Measurements from ENCODE around the gene DDC. TPM values are rescaled to one million over a fixed set of nuclear protein-coding genes. Genes with fewer than 3 reads are reported as not detected.
"Not testable (repeated sequence)": the region's sequence is repeated elsewhere in the genome, so short reads cannot be mapped to it uniquely, and the experiment has no call there.

The DDC gene
- total RNA-seq, 1 donor from 2014 or later: not detected

DNA sequence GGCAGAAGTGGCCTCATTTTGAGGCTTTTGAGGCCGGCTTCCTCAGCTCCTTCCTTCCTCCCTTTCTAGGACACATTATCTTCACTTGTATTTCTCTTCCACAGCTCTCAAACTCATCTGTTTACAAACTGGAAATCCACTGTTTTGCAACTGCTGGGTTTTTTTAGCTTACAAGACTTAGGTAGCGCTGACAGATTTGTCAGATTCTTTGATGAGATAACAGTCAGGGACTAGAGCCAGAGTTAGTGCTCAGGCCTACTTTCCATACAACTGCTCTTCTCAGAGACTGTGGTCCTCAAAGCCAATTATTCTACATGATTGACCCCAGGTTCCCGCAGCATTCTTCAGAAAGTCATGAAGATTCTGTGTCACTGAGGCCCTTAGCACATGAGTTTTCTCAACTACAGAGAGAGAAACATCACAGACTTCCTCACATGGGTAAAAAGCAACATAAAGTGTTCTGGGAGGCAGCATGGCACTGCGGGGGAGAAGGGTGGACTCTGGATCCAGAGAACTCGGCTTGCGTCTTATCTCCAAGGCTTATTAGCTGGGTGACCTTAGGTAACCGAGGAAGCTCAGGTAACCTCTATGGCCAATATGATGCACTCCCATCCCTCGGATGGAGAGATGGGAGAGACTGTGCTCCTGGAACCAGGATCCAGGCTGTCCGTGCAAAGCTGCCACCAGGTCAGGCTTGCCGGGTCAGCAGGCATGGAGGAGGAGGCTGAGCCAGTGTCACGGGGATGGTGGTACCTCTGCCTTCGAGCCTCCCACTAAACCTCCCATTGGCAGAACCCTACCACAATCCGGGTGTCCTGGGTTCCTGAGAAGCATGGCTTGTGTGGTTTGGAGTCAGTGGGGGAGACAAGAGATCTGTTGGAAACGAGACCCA, 10.5 kb downstream of the DDC start:
- Mint-ChIP-seq H3K36me3 (ENCODE audit: low read depth) (no peaks in the 10 kb centered on the region), H3K4me3 (no peak overlapping the region), H3K27ac (no peak overlapping the region), H3K27me3 (peaks cover 21% of the 10 kb centered on the region), H3K4me1 (no peaks in the 10 kb centered on the region), H3K9me3 (no peaks in the 10 kb centered on the region)
- ATAC-seq (ENCODE audit: low read depth) (no peak), DNase-seq (no peak)
- TF ChIP-seq, protein P1, sequence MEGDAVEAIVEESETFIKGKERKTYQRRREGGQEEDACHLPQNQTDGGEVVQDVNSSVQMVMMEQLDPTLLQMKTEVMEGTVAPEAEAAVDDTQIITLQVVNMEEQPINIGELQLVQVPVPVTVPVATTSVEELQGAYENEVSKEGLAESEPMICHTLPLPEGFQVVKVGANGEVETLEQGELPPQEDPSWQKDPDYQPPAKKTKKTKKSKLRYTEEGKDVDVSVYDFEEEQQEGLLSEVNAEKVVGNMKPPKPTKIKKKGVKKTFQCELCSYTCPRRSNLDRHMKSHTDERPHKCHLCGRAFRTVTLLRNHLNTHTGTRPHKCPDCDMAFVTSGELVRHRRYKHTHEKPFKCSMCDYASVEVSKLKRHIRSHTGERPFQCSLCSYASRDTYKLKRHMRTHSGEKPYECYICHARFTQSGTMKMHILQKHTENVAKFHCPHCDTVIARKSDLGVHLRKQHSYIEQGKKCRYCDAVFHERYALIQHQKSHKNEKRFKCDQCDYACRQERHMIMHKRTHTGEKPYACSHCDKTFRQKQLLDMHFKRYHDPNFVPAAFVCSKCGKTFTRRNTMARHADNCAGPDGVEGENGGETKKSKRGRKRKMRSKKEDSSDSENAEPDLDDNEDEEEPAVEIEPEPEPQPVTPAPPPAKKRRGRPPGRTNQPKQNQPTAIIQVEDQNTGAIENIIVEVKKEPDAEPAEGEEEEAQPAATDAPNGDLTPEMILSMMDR (IDR thresholded peaks at IDR 0.05): no peak
- intact Hi-C loops (cut with micrococcal nuclease): no loop called here
- CTCF ChIA-PET: no interaction called here
- POLR2A ChIA-PET: no interaction called here

DNA sequence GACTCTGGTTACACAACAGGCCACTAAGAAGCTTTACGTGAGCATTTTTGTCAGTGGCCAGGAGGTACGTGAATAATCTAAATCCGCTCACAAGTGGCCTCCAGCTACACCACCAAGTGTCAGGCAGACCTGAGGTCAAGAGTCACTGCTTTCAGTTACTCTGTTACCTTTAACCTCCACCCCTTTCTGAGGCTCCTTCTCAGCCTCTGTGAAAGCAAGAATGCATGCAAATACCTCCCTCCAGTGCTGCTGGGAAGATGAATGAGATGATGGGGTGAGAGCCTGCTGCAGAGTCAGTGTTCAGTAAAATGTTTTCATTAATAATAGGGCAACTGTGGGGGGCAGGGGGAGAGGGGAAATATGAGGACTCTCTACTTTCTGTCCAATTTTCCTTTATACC, 11.2 kb downstream of the DDC start:
- ATAC-seq (ENCODE audit: low read depth) (no peak), DNase-seq (no peak)
- H3K4me1 Mint-ChIP-seq: no peaks in the 10 kb centered on the region
- no peak overlapping the region for H3K27ac Mint-ChIP-seq
- H3K4me3 Mint-ChIP-seq: no peak overlapping the region
- H3K36me3 Mint-ChIP-seq (ENCODE audit: low read depth): no peaks in the 10 kb centered on the region
- ChIA-PET CTCF (no interaction called here), POLR2A (no interaction called here)
- H3K9me3 Mint-ChIP-seq: no peaks in the 10 kb centered on the region
- TF ChIP-seq, protein P1 (IDR thresholded peaks at IDR 0.05): no peak
- peaks cover 19% of the 10 kb centered on the region for H3K27me3 Mint-ChIP-seq
- intact Hi-C loops (cut with micrococcal nuclease): no loop called here

DNA sequence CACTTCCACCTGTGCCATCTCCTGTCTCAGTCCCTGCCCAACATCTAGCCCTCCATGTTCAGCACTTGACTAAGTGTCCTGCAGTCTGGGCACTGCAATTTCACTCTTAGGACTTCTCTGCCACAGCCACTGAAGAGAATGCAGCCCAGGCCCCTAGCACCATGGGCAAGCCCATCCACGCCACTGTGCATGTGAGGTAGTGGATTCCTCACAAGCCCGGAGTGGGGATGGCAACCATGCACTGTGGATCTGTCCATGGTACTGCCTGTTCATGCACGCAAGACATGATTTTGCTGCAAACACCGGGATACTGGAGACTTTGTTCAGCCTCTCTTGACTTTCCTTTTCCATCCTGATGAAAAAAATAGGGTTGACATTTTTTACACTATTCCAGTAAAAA, 12.3 kb downstream of the DDC start:
- Mint-ChIP-seq H3K27ac (no peak overlapping the region), H3K27me3 (peaks cover 15% of the 10 kb centered on the region), H3K9me3 (no peaks in the 10 kb centered on the region), H3K4me1 (no peaks in the 10 kb centered on the region), H3K4me3 (no peak overlapping the region), H3K36me3 (ENCODE audit: low read depth) (no peaks in the 10 kb centered on the region)
- ChIA-PET CTCF (no interaction called here), POLR2A (no interaction called here)
- DNase-seq (no peak), ATAC-seq (ENCODE audit: low read depth) (no peak)
- intact Hi-C loops (cut with micrococcal nuclease): no loop called here
- TF ChIP-seq, protein P1 (IDR thresholded peaks at IDR 0.05): no peak

DNA sequence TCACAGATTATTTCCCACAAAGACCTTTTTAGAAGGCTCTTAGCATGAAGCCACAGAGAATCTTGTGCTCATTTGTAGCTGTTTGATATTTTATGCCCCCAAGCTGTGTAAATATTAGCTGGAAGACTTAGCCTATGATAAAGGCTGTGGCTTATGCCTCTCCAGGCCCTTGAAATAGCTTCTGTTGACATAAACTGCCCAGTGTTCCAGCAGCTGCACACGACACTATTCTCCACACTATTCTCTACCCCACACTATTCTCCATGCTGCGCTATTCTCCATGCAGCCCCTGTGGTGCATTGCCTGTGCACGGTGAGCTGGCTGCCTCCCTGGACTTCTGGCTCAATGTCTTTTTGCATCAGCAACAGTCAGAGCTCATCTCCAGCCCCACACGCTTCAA, 13.1 kb downstream of the DDC start:
- Mint-ChIP-seq H3K9me3 (no peaks in the 10 kb centered on the region), H3K36me3 (ENCODE audit: low read depth) (no peaks in the 10 kb centered on the region)
- no peak for DNase-seq

DNA sequence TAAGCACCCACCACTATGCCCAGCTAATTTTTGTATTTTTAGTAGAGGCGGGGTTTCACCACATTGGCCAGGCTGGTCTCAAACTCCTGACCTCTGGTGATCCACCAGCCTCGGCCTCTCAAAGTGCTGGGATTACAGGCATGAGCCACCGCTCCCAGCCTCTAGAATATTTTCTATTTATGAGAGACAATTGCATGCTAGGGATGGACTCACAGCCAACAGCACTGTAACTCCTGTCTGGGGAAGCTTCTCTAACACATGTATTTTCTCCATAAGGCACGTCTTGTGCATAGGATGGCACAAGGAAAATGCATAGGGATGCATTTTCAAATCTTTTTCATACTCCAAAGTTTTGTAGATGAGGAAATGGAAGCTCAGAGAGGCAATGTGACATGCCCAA, 19.6 kb downstream of the DDC start:
- CTCF ChIA-PET: not testable (repeated sequence)

More for the DNA sequence above, 13.1 kb downstream of the DDC start:
- intact Hi-C loops (cut with micrococcal nuclease): no loop called here
- TF ChIP-seq, protein P1 (IDR thresholded peaks at IDR 0.05): no peak
- no peaks in the 10 kb centered on the region for H3K4me1 Mint-ChIP-seq
- CTCF ChIA-PET: no interaction called here
- no peak for ATAC-seq (ENCODE audit: low read depth)
- POLR2A ChIA-PET: no interaction called here
- no peak overlapping the region for H3K27ac Mint-ChIP-seq
- peaks cover 9% of the 10 kb centered on the region for H3K27me3 Mint-ChIP-seq
- no peak overlapping the region for H3K4me3 Mint-ChIP-seq

More for the DNA sequence above, 19.6 kb downstream of the DDC start:
- ATAC-seq (ENCODE audit: low read depth); H3K27ac Mint-ChIP-seq; intact Hi-C loops (cut with micrococcal nuclease); H3K9me3 Mint-ChIP-seq; POLR2A ChIA-PET; H3K4me3 Mint-ChIP-seq; H3K27me3 Mint-ChIP-seq; H3K36me3 Mint-ChIP-seq (ENCODE audit: low read depth); H3K4me1 Mint-ChIP-seq; DNase-seq: not testable (repeated sequence)

Data from activated B cell treated with CpG ODN at 0.5 μM for 24 hours (primary cell).